Fibroblast of lung (primary cell): Measurements from ENCODE around the gene WWOX.

Source experiments
- CTCF ChIP-seq, 2 donors: IDR thresholded peaks in 1 of 2; conservative IDR thresholded peaks in 1 of 2; 1 replicate in 1 of 2; 2 replicates in 1 of 2; pipeline ENCODE4 v1.5.1; 2011 to 2012; ENCODE audit warnings: low read length in 2 of 2, control low read depth in 1 of 2, inconsistent platforms in 1 of 2, low read depth in 1 of 2, mild to moderate bottlenecking in 1 of 2
- EZH2 ChIP-seq: IDR thresholded peaks from 2 replicates; pipeline ENCODE4 v1.5.1; 2012; ENCODE audit warnings: low read length, control low read depth, mild to moderate bottlenecking; ENCODE audit errors: missing control alignments

- TF ChIP-seq CTCF (conservative IDR thresholded peaks at IDR 0.05 in 1 of 2, IDR thresholded peaks at IDR 0.05 in 1 of 2; ENCODE audit: low read depth in 1 of 2, low read length in 2 of 2) (no peak), EZH2 (no peak)
These were observed 1068.4 kb downstream of the WWOX start for GRCh38 chr16:79167893-79168292.
